Left ventricle myocardium superior (tissue), 1 donor: ENCODE measurements around the gene SURF6. TPM values are rescaled to one million over a fixed set of nuclear protein-coding genes. Genes with fewer than 3 reads are reported as not detected.

Experiments used
- ATAC-seq: fragments of 200-7000 bp; cut with Tn5 transposase; one replicate; pipeline ENCODE4 v1.9.1; 2020; ENCODE audit warnings: mild to moderate bottlenecking, moderate library complexity
- DNase-seq: peaks from one replicate; pipeline ENCODE4 v3.0.0-alpha.2; 2020
- intact Hi-C: fragments of 100-400 bp; cut with micrococcal nuclease; formaldehyde crosslinking; loops from one replicate; pipeline ENCODE4 v1.11.0; 2022
- total RNA-seq: library from RNA; stranded (reverse); fragmentation: NEBNext Ultra II Directional; extraction: Animal tissue kit (Norgen Biotek cat#: 25700); gene quantifications from one replicate; pipeline ENCODE4 v1.2.1, GENCODE V29; 2021
- donor health status: DM: no; HTN: yes; CAD: no; lungs with severe emphysema.

SURF6 gene
- total RNA-seq, 1 donor from 2014 or later = 11.9 TPM

- ATAC-seq = no peak
These were observed 33.4 kb upstream of the SURF6 start for GRCh38 chr9:133369422-133369821.

GRCh38 chr9:133368249-133368881, 32.4 kb upstream of the SURF6 start:
- ATAC-seq (no peak), DNase-seq (no peak)
- intact Hi-C loops = no loop called here

More at GRCh38 chr9:133369422-133369821, 33.4 kb upstream of the SURF6 start:
- intact Hi-C loops = no loop called here
- no peak for DNase-seq

GRCh38 chr9:133367778-133368177, 31.8 kb upstream of the SURF6 start:
- intact Hi-C loops = no loop called here
- ATAC-seq = no peak
- DNase-seq = no peak

- intact Hi-C loops = no loop called here
- no peak for ATAC-seq
- no peak for DNase-seq
These were observed 31.2 kb upstream of the SURF6 start for GRCh38 chr9:133367221-133367620.

- ATAC-seq = no peak
These were observed 30.4 kb upstream of the SURF6 start for GRCh38 chr9:133366435-133366834.

GRCh38 chr9:133362359-133363044, 26.5 kb upstream of the SURF6 start:
- ATAC-seq = no peak
- DNase-seq = no peak
- intact Hi-C loops = no loop called here

More at GRCh38 chr9:133366435-133366834, 30.4 kb upstream of the SURF6 start:
- no peak for DNase-seq
- intact Hi-C loops = no loop called here

- DNase-seq (no peak), ATAC-seq (no peak)
- intact Hi-C loops = no loop called here
These were observed 25.6 kb upstream of the SURF6 start for GRCh38 chr9:133361507-133362092.

- DNase-seq (no peak), ATAC-seq (no peak)
- intact Hi-C loops = no loop called here
These were observed 24.7 kb upstream of the SURF6 start for GRCh38 chr9:133360400-133361393.

- DNase-seq (no peak), ATAC-seq (no peak)
- intact Hi-C loops = no loop called here
These were observed 23.6 kb upstream of the SURF6 start for GRCh38 chr9:133359399-133360175.

GRCh38 chr9:133357656-133358055, 21.7 kb upstream of the SURF6 start:
- ATAC-seq (no peak), DNase-seq (peak; percentile 26)
- intact Hi-C loops = no loop called here

- intact Hi-C loops = no loop called here
- DNase-seq (peak; percentile 96), ATAC-seq (peak; percentile 92)
These were observed 20.6 kb upstream of the SURF6 start, which contains the start of the genes SURF1 and SURF2 for GRCh38 chr9:133356391-133357091. Gene SURF1, minus strand, starts transcription at chr9:133356487. Its CDS starts 34 bp downstream, at chr9:133356453. Gene SURF2, plus strand, starts transcription at chr9:133356550. Its CDS starts 43 bp downstream, at chr9:133356593.

GRCh38 chr9:133355881-133356357, 19.9 kb upstream of the SURF6 start:
- peak; percentile 9 for ATAC-seq
- DNase-seq = no peak
- intact Hi-C loops = no loop called here

GRCh38 chr9:133354766-133355165, 18.8 kb upstream of the SURF6 start:
- intact Hi-C loops = no loop called here
- ATAC-seq = no peak
- no peak for DNase-seq

- DNase-seq = peak; percentile 11
- no peak for ATAC-seq
- intact Hi-C loops = no loop called here
These were observed 17.6 kb upstream of the SURF6 start for GRCh38 chr9:133353548-133353947.

- intact Hi-C loops = no loop called here
These were observed 16.8 kb upstream of the SURF6 start for GRCh38 chr9:133352635-133353340.

GRCh38 chr9:133351908-133352634, 16.1 kb upstream of the SURF6 start:
- intact Hi-C loops = no loop called here
- no peak for DNase-seq
- ATAC-seq = no peak

More at GRCh38 chr9:133352635-133353340, 16.8 kb upstream of the SURF6 start:
- no peak for ATAC-seq
- peak; percentile 15 for DNase-seq
